OCI-LY7 (cell line): ENCODE measurements around the gene FBXL17. TPM values are rescaled to one million over a fixed set of nuclear protein-coding genes. Genes with fewer than 3 reads are reported as not detected.

Experiments
- BruUV-seq: library from RNA; stranded (reverse); fragments of 400-500 nt; replicated peaks from 2 replicates; lab custom pipeline; 2021; lab: Mats Ljungman, UMichigan
- CTCF ChIA-PET: fragments of 300-600 bp; sonication (Branson Sonifier 250); formaldehyde crosslinking; loops from one replicate; lab custom pipeline; 2022; ENCODE audit warnings: antibody characterized with exemption; ENCODE audit not compliant: unreplicated experiment; lab: Charles Lee
- POLR2A ChIA-PET: fragments of 300-600 bp; sonication (Branson Sonifier 250); formaldehyde crosslinking; loops from one replicate; lab custom pipeline; 2022; ENCODE audit warnings: antibody characterized with exemption; lab: Charles Lee
- DNase-seq: peaks from one replicate; pipeline ENCODE4 v3.0.0-alpha.2; 2015; ENCODE audit warnings: low spot score
- H2AFZ ChIP-seq: fragments of 200-600 bp; sonication (generic), shearing (Covaris generic); 2 replicates; pipeline ENCODE4 v1.6.1; 2014; ENCODE audit warnings: mild to moderate bottlenecking, antibody characterized with exemption, low read length, moderate library complexity
- H3K27ac ChIP-seq: fragments of 200-600 bp; sonication (generic); 2 replicates; pipeline ENCODE4 v1.5.1; 2014; ENCODE audit warnings: mixed run types, low read depth, mild to moderate bottlenecking, moderate library complexity, low read length, inconsistent platforms; ENCODE audit not compliant: poor library complexity, severe bottlenecking
- H3K36me3 ChIP-seq: fragments of 200-600 bp; sonication (generic); 2 replicates; pipeline ENCODE4 v1.6.1; 2014; ENCODE audit warnings: mild to moderate bottlenecking, antibody characterized with exemption, low read length, moderate library complexity, mixed read lengths; ENCODE audit not compliant: insufficient read depth
- H3K4me1 ChIP-seq: fragments of 200-600 bp; sonication (generic); 2 replicates; pipeline ENCODE4 v1.5.1; 2014; ENCODE audit warnings: mild to moderate bottlenecking, low read length; ENCODE audit not compliant: insufficient read depth, poor library complexity, severe bottlenecking
- H3K4me2 ChIP-seq: fragments of 200-600 bp; sonication (generic); 2 replicates; pipeline ENCODE4 v1.6.1; 2014; ENCODE audit warnings: mild to moderate bottlenecking, low read length
- H3K4me3 ChIP-seq: fragments of 200-600 bp; sonication (generic); 2 replicates; pipeline ENCODE4 v1.5.1; 2014; ENCODE audit warnings: mild to moderate bottlenecking, low read depth, low read length; ENCODE audit not compliant: poor library complexity, severe bottlenecking
- H3K79me2 ChIP-seq: fragments of 200-600 bp; sonication (generic); 2 replicates; pipeline ENCODE4 v1.6.1; 2016; ENCODE audit warnings: low read depth, mild to moderate bottlenecking, low read length, moderate library complexity, mixed read lengths; ENCODE audit not compliant: insufficient read depth
- H3K9me2 ChIP-seq: fragments of 200-600 bp; sonication (generic); 2 replicates; pipeline ENCODE4 v1.6.1; 2016; ENCODE audit warnings: mild to moderate bottlenecking, low read length, mixed read lengths; ENCODE audit not compliant: insufficient read depth
- H3K9me3 ChIP-seq: fragments of 200-600 bp; sonication (generic); 2 replicates; pipeline ENCODE4 v1.6.1; 2014; ENCODE audit warnings: mild to moderate bottlenecking, mixed run types, low read length, mixed read lengths
- H4K20me1 ChIP-seq: fragments of 200-600 bp; sonication (generic); 2 replicates; pipeline ENCODE4 v1.6.1; 2014; ENCODE audit warnings: mild to moderate bottlenecking, antibody characterized with exemption, low read length, moderate library complexity, mixed read lengths; ENCODE audit not compliant: insufficient read depth
- EZH2phosphoT487 ChIP-seq: fragments of 200-600 bp; sonication (generic); IDR thresholded peaks from 2 replicates; pipeline ENCODE4 v1.6.1; 2018; ENCODE audit warnings: low read depth, borderline replicate concordance, mild to moderate bottlenecking, mixed run types, antibody characterized with exemption, low read length, moderate library complexity, mixed read lengths
- intact Hi-C: fragments of 100-400 bp; cut with micrococcal nuclease; formaldehyde crosslinking; loops from one replicate; pipeline ENCODE4 v1.10.0; 2022; ENCODE audit not compliant: unreplicated experiment
- total RNA-seq, 2 experiments: library from RNA; depleted of rRNA in 1 of 2; stranded (reverse); fragments of >200 nt in 1 of 2; shearing (Covaris generic) in 1 of 2; gene quantifications; 2 replicates each; pipeline ENCODE4 v1.2.3, GENCODE V29; 2014 to 2022
- TF ChIP-seq, protein P1 (sequence below): fragments of 200-600 bp; sonication (generic); conservative IDR thresholded peaks from 2 replicates; pipeline ENCODE4 v1.5.1; 2014; ENCODE audit warnings: mild to moderate bottlenecking, antibody characterized with exemption, low read length, moderate library complexity, mixed read lengths

FBXL17 gene
- total RNA-seq, 2 experiments from 2014 or later: 10.2 to 21.6 TPM

DNA sequence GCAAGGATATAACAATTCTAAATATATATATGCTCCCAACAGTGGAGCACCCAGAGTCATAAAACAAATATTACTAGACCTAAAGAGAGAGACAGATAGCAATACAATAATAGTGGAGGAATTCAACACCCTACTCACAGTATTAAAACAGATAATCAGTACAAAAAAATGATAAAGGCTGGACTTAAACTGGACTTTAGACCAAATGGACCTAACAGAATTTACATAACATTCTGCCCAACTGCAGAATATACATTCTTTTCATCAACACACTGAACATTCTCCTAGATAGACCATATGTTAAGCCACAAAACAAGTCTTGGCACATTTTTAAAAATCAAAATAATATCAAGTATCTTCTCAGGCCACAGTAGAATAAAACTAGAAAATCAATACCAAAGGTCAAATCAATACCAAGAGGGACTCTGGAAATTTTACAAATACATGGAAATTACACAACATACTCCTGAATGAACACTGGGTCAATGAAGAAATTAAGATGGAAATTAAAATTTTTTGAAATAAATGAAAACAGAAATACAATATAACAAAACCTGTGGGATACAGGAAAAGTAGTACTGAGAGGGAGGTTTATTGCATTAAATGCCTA is 100.8 kb downstream of the FBXL17 start:
- H3K27ac ChIP-seq: no peak overlapping the region
- H2AFZ ChIP-seq: no peak overlapping the region
- H4K20me1 ChIP-seq: no peaks in the 10 kb centered on the region
- H3K9me2 ChIP-seq: no peaks in the 10 kb centered on the region
- BruUV-seq: no TSS peak
- H3K9me3 ChIP-seq: 0 out of 2 replicates have a peak, but pooled peaks cover 6% of the 10 kb centered on the region
- TF ChIP-seq, protein P1, sequence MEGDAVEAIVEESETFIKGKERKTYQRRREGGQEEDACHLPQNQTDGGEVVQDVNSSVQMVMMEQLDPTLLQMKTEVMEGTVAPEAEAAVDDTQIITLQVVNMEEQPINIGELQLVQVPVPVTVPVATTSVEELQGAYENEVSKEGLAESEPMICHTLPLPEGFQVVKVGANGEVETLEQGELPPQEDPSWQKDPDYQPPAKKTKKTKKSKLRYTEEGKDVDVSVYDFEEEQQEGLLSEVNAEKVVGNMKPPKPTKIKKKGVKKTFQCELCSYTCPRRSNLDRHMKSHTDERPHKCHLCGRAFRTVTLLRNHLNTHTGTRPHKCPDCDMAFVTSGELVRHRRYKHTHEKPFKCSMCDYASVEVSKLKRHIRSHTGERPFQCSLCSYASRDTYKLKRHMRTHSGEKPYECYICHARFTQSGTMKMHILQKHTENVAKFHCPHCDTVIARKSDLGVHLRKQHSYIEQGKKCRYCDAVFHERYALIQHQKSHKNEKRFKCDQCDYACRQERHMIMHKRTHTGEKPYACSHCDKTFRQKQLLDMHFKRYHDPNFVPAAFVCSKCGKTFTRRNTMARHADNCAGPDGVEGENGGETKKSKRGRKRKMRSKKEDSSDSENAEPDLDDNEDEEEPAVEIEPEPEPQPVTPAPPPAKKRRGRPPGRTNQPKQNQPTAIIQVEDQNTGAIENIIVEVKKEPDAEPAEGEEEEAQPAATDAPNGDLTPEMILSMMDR: no peak
- TF ChIP-seq EZH2phosphoT487: no peak
- no peaks in the 10 kb centered on the region for H3K4me1 ChIP-seq
- H3K79me2 ChIP-seq: no peaks in the 10 kb centered on the region
- POLR2A ChIA-PET: no interaction called here
- DNase-seq: no peak
- H3K4me3 ChIP-seq: no peak overlapping the region
- no peaks in the 10 kb centered on the region for H3K36me3 ChIP-seq
- CTCF ChIA-PET: no interaction called here
- no peak overlapping the region for H3K4me2 ChIP-seq
- intact Hi-C loops: no loop called here

- H3K36me3 ChIP-seq: no peaks in the 10 kb centered on the region
- ChIA-PET POLR2A (no interaction called here), CTCF (no interaction called here)
- H3K4me2 ChIP-seq: no peak overlapping the region
- no peak for DNase-seq
- H2AFZ ChIP-seq: no peak overlapping the region
- H3K79me2 ChIP-seq: no peaks in the 10 kb centered on the region
- no peak for TF ChIP-seq EZH2phosphoT487
- TF ChIP-seq, protein P1: no peak
- H3K9me3 ChIP-seq: 0 out of 2 replicates have a peak, but pooled peaks cover 6% of the 10 kb centered on the region
- H3K27ac ChIP-seq: no peak overlapping the region
- BruUV-seq: no TSS peak
- no peak overlapping the region for H3K4me3 ChIP-seq
- no peaks in the 10 kb centered on the region for H3K9me2 ChIP-seq
- intact Hi-C loops: no loop called here
- no peaks in the 10 kb centered on the region for H3K4me1 ChIP-seq
- H4K20me1 ChIP-seq: no peaks in the 10 kb centered on the region
Measured at GRCh38 chr5:108280248-108280647, 101.7 kb downstream of the FBXL17 start.
